Astrocyte (in vitro differentiated cells and primary cell): ENCODE measurements around the gene KRT80.

ENCODE experiments used
- EZH2 ChIP-seq: IDR thresholded peaks from 2 replicates; pipeline ENCODE4 v1.6.1; 2012; ENCODE audit warnings: mild to moderate bottlenecking, low read length, inconsistent platforms; ENCODE audit not compliant: insufficient read depth
- TF ChIP-seq, protein P1 (sequence below): IDR thresholded peaks from 2 replicates; pipeline ENCODE4 v1.5.1; 2011; ENCODE audit warnings: low read depth, mild to moderate bottlenecking, inconsistent platforms, low read length, moderate library complexity; ENCODE audit not compliant: insufficient read depth

DNA sequence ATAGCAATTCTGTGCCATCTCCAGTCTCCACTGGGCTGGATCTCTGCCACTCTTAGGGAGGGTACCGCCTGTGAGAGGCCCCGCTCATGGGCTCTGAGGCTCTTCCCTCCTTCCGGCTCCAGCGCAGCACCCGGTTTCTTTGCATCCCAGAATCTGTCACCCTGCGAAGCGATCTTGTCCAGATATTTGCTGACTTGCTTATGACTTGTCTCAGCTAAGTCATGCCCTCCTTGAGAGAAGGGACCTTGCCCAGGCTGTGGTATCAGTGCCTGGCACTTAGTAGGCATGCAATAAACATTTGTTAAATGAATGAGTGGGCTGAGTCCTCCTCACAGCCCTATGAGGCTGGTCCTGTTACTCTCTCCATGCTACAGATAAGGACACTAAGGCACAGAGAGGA, 13.4 kb downstream of the KRT80 start:
- no peak for TF ChIP-seq EZH2
- TF ChIP-seq, protein P1, sequence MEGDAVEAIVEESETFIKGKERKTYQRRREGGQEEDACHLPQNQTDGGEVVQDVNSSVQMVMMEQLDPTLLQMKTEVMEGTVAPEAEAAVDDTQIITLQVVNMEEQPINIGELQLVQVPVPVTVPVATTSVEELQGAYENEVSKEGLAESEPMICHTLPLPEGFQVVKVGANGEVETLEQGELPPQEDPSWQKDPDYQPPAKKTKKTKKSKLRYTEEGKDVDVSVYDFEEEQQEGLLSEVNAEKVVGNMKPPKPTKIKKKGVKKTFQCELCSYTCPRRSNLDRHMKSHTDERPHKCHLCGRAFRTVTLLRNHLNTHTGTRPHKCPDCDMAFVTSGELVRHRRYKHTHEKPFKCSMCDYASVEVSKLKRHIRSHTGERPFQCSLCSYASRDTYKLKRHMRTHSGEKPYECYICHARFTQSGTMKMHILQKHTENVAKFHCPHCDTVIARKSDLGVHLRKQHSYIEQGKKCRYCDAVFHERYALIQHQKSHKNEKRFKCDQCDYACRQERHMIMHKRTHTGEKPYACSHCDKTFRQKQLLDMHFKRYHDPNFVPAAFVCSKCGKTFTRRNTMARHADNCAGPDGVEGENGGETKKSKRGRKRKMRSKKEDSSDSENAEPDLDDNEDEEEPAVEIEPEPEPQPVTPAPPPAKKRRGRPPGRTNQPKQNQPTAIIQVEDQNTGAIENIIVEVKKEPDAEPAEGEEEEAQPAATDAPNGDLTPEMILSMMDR, result no peak
